Esophagus muscularis mucosa (tissue), 2 donors: ENCODE results near the gene TPSG1.
"Not testable (repeated sequence)": the region's sequence is repeated elsewhere in the genome, so short reads cannot be mapped to it uniquely, and the experiment has no call there.

Source experiments
- EP300 ChIP-seq: sonication (generic); formaldehyde crosslinking; IDR thresholded peaks from one replicate; pipeline ENCODE4 v1.6.1; 2017; ENCODE audit warnings: antibody characterized with exemption
- POLR2A ChIP-seq: fragments of 450-650 bp; IDR thresholded peaks from one replicate; pipeline ENCODE4 v1.6.1; 2017; ENCODE audit warnings: antibody characterized with exemption, moderate library complexity, mild to moderate bottlenecking, low read depth

GRCh38 chr16:1231301-1231700 lies 6.2 kb upstream of the TPSG1 start:
- not testable (repeated sequence) for TF ChIP-seq EP300, POLR2A
